Duodenal mucosa (tissue), 2 donors: Measurements from ENCODE around the gene METAP2.
"Not testable (repeated sequence)": the region's sequence is repeated elsewhere in the genome, so short reads cannot be mapped to it uniquely, and the experiment has no call there.

ENCODE experiments used
- H3K27ac ChIP-seq: one replicate; pipeline ENCODE4 v1.7.0; 2013; ENCODE audit warnings: low read depth, low read length
- H3K27me3 ChIP-seq, 2 donors: one replicate each; pipeline ENCODE4 v1.7.0; 2013; ENCODE audit warnings: low read length in 2 of 2, control low read depth in 1 of 2; ENCODE audit not compliant: insufficient read depth in 2 of 2, control insufficient read depth in 1 of 2
- H3K36me3 ChIP-seq, 2 donors: one replicate each; pipeline ENCODE4 v1.7.0; 2013; ENCODE audit warnings: low read length in 2 of 2, control low read depth in 1 of 2; ENCODE audit not compliant: insufficient read depth in 2 of 2, control insufficient read depth in 1 of 2
- H3K4me1 ChIP-seq, 2 donors: one replicate each; pipeline ENCODE4 v1.7.0; 2013; ENCODE audit warnings: low read length in 2 of 2, control low read depth in 1 of 2; ENCODE audit not compliant: insufficient read depth in 2 of 2, control insufficient read depth in 1 of 2
- H3K4me3 ChIP-seq, 2 donors: one replicate each; pipeline ENCODE4 v1.7.0; 2013; ENCODE audit warnings: low read length in 2 of 2, low read depth in 1 of 2
- H3K9ac ChIP-seq, 2 donors: one replicate each; pipeline ENCODE4 v1.7.0; 2013; ENCODE audit warnings: low read length in 2 of 2, low read depth in 1 of 2
- H3K9me3 ChIP-seq, 2 donors: one replicate each; pipeline ENCODE4 v1.7.0; 2013; ENCODE audit warnings: low read length in 2 of 2, control low read depth in 1 of 2; ENCODE audit not compliant: control insufficient read depth in 1 of 2

METAP2 gene

DNA sequence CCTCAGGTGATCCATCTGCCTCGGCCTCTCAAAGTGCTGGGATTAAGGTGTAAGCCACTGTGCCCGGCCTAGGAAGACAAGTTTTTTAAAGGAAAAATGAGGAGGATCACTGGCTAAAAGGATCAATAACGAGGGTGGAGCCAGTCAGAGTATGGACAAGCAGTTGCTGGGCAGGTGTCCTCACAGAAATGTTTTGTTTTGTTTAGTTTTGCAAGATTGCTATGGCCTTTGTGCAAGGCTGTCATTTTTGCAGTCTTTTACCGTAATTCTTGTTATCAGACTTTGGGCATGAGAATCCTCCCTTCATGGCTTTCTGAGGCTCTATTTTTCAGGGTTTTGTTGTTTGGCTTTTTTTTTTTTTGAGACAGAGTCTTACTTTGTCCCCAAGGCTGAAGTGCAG lies 11.9 kb upstream of the METAP2 start:
- no peaks in the 10 kb centered on the region for H3K36me3 ChIP-seq
- H3K27me3 ChIP-seq = no peaks in the 10 kb centered on the region
- H3K9me3 ChIP-seq = peaks cover 7 to 14% of the 10 kb centered on the region in 2 donors
- no peak overlapping the region for H3K4me3 ChIP-seq
- H3K27ac ChIP-seq = no peak overlapping the region
- no peaks in the 10 kb centered on the region for H3K4me1 ChIP-seq
- no peak overlapping the region for H3K9ac ChIP-seq

DNA sequence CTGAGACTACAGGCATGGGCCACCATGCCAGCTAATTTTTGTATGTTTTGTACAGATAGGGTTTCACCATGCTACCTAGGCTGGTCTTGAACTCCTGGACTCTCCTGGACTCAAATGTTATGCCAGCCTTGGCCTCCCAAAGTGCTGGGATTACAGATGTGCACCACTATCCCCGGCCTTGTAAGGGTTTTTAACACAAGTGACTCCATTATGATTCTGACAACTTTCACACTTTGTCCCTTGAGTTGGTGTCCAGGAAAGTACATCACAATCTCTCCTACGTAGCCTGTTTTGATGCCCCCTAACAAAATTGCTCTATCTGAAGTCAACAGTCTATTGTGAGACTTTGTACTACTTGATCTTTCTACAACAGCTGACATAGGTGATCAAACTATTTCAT lies 11.4 kb upstream of the METAP2 start:
- Histone ChIP-seq H3K4me3 (no peak overlapping the region), H3K9ac (no peak overlapping the region), H3K36me3 (no peaks in the 10 kb centered on the region), H3K27ac (no peak overlapping the region), H3K4me1 (no peaks in the 10 kb centered on the region), H3K9me3 (peaks cover 4 to 10% of the 10 kb centered on the region in 2 donors), H3K27me3 (no peaks in the 10 kb centered on the region)

- Histone ChIP-seq H3K27ac (no peak overlapping the region), H3K9me3 (peaks cover 0 to 5% of the 10 kb centered on the region in 2 donors), H3K9ac (no peak overlapping the region), H3K4me3 (no peak overlapping the region), H3K27me3 (no peaks in the 10 kb centered on the region), H3K36me3 (no peaks in the 10 kb centered on the region), H3K4me1 (no peaks in the 10 kb centered on the region)
Observed at GRCh38 chr12:95463050-95463449, 10.9 kb upstream of the METAP2 start.

GRCh38 chr12:95463776-95464175 lies 10.2 kb upstream of the METAP2 start:
- H3K27ac ChIP-seq, H3K36me3 ChIP-seq, H3K9ac ChIP-seq, H3K4me1 ChIP-seq, H3K4me3 ChIP-seq, H3K9me3 ChIP-seq, H3K27me3 ChIP-seq: not testable (repeated sequence)

DNA sequence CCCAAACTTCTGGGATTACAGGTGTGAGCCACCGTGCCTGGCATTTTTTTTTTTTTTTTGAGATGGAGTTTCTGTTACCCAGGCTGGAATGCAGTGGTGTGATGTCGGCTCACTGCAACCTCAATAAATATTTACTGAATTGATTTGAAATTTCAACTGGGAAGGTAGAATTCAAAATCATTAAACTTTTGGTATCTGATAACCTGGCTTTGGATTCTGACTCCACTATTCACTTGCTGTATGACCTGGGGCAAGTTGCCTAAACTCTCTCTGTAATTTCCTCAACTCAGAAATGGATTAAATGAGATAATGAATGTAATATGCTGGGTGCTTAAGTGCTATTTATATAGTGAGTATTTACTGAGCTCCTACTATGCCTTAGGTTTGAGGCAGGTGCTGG lies 8.7 kb upstream of the METAP2 start:
- no peaks in the 10 kb centered on the region for H3K36me3 ChIP-seq
- H3K4me3 ChIP-seq = no peak overlapping the region
- no peak overlapping the region for H3K27ac ChIP-seq
- no peaks in the 10 kb centered on the region for H3K9me3 ChIP-seq
- no peaks in the 10 kb centered on the region for H3K4me1 ChIP-seq
- no peaks in the 10 kb centered on the region for H3K27me3 ChIP-seq
- H3K9ac ChIP-seq = no peak overlapping the region

- H3K4me3 ChIP-seq = no peak overlapping the region
- H3K9me3 ChIP-seq = no peaks in the 10 kb centered on the region
- no peaks in the 10 kb centered on the region for H3K27me3 ChIP-seq
- no peaks in the 10 kb centered on the region for H3K36me3 ChIP-seq
- H3K9ac ChIP-seq = no peak overlapping the region
- peaks cover 6 to 8% of the 10 kb centered on the region in 2 donors for H3K4me1 ChIP-seq
- no peak overlapping the region for H3K27ac ChIP-seq
Observed at GRCh38 chr12:95470300-95470699, 3.7 kb upstream of the METAP2 start.

DNA sequence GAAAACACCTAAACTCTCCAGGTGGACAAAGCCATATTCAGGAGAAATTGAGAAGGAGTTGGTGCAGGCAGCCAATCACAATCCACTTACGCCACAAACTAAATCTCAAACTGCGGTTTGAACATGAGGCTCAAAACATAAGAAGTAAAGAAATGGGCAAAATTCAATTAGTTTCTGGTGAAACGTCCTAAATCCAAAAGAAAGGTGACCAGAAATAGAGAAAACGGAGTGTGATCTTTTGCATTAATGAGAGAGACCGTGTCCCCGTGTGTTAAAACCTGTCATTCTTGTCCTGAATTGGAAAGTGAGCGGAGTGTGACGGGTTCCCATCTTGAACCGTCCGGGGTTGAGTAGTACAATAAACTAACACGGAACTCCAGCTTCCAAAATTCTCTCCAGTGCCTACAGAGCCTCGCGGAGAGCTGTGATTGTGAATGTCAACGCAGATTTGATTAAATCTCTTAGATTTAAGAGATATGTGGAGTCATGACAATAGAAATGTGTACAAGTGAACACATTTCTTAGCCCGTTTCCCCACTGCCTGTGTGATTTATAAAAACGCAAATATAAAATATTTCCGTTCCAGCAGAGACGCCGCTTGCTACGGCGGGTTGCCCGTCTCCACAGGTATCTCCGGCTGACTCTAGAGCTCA lies 595 bp upstream of the METAP2 start:
- H3K27ac ChIP-seq = peak overlapping the region; percentile 91
- H3K9ac ChIP-seq = peak overlapping the region; percentile 95 to 98
- H3K4me3 ChIP-seq = peak overlapping the region; percentile 99
- peaks cover 12 to 13% of the 10 kb centered on the region in 2 donors for H3K4me1 ChIP-seq
- H3K36me3 ChIP-seq = peaks cover 5 to 20% of the 10 kb centered on the region in 2 donors
- H3K27me3 ChIP-seq = no peaks in the 10 kb centered on the region
- H3K9me3 ChIP-seq = no peaks in the 10 kb centered on the region

- peak overlapping the region; percentile 99 for H3K4me3 ChIP-seq
- H3K27me3 ChIP-seq = no peaks in the 10 kb centered on the region
- H3K9ac ChIP-seq = peak overlapping the region; percentile 95 to 98
- H3K4me1 ChIP-seq = peaks cover 12 to 13% of the 10 kb centered on the region in 2 donors
- H3K27ac ChIP-seq = no peak overlapping the region
- peaks cover 5 to 20% of the 10 kb centered on the region in 2 donors for H3K36me3 ChIP-seq
- no peaks in the 10 kb centered on the region for H3K9me3 ChIP-seq
Observed at GRCh38 chr12:95474660-95474958, 657 bp downstream of the METAP2 start.

GRCh38 chr12:95480230-95480629 lies 6.3 kb downstream of the METAP2 start:
- Histone ChIP-seq H3K9ac (no peak overlapping the region), H3K4me3 (no peak overlapping the region), H3K4me1 (peaks cover 6 to 14% of the 10 kb centered on the region in 2 donors), H3K9me3 (no peaks in the 10 kb centered on the region), H3K27ac (no peak overlapping the region), H3K36me3 (peaks cover 5 to 39% of the 10 kb centered on the region in 2 donors), H3K27me3 (no peaks in the 10 kb centered on the region)

GRCh38 chr12:95481072-95481471 lies 7.1 kb downstream of the METAP2 start:
- Histone ChIP-seq H3K4me3 (no peak overlapping the region), H3K4me1 (peaks cover 0 to 7% of the 10 kb centered on the region in 2 donors), H3K27me3 (no peaks in the 10 kb centered on the region), H3K9ac (no peak overlapping the region), H3K27ac (no peak overlapping the region), H3K9me3 (no peaks in the 10 kb centered on the region), H3K36me3 (peaks cover 5 to 39% of the 10 kb centered on the region in 2 donors)

DNA sequence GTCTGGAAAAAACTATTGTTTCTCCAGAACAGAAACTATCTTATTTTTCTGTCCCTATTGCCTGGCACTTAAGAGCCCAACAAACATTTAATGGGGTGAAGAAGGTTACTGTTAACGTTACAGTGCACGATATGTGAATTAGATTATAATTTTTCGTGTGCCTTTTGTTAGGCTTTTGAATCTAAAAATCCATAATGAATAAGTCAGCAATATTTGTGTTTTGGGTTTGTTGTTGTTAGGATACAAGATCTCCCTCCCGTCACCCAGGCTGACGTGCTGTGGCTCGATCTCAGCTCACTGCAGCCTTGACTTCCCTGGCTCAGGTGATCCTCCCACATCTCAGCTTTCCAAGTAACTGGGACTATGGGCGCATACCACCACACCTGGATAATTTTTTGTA lies 7.9 kb downstream of the METAP2 start:
- peaks cover 5 to 38% of the 10 kb centered on the region in 2 donors for H3K36me3 ChIP-seq
- no peak overlapping the region for H3K4me3 ChIP-seq
- H3K9ac ChIP-seq = no peak overlapping the region
- no peaks in the 10 kb centered on the region for H3K9me3 ChIP-seq
- no peak overlapping the region for H3K27ac ChIP-seq
- peaks cover 0 to 9% of the 10 kb centered on the region in 2 donors for H3K4me1 ChIP-seq
- H3K27me3 ChIP-seq = no peaks in the 10 kb centered on the region
